ENCODE data around the gene HASPIN. TPM values are rescaled to one million over a fixed set of nuclear protein-coding genes. Genes with fewer than 3 reads are reported as not detected.

Gene HASPIN
- total and polyA plus RNA-seq, 2 of the 13 experiments (the other 11 are each of a cell fraction or from before 2014, with no cell fraction given) = 2.7 to 8.1 TPM

- Histone ChIP-seq H3K79me2 (ENCODE audit: insufficient read depth, low read length) (no peaks in the 10 kb centered on the region), H3K9me3 (ENCODE audit: low read length) (no peaks in the 10 kb centered on the region), H3K27me3 (ENCODE audit: control insufficient read depth in 1 of 2, insufficient read depth in 2 of 2, low read length in 2 of 2) (peaks cover 0 to 2% of the 10 kb centered on the region in 2 experiments; a peak in 1 of 5 replicates), H3K4me3 (replicated peaks in 1 of 3; ENCODE audit: insufficient read depth in 1 of 3, low read depth in 2 of 3, low read length in 3 of 3) (peak overlapping the region in 1 of 3 experiments; percentile 2; a peak in 1 of 6 replicates), H3K36me3 (replicated peaks in 1 of 2; ENCODE audit: control insufficient read depth in 1 of 2, insufficient read depth in 2 of 2, low read length in 2 of 2) (no peaks in the 10 kb centered on the region), H3K4me2 (ENCODE audit: low read depth, low read length) (peak overlapping the region; percentile 33; the same call in 1 of the 2 replicates), H3K4me1 (ENCODE audit: insufficient read depth, low read length) (peaks cover 42% of the 10 kb centered on the region), H4K20me1 (ENCODE audit: insufficient read depth, low read length) (no peaks in the 10 kb centered on the region), H2AFZ (ENCODE audit: low read length) (no peak overlapping the region), H3K9ac (ENCODE audit: insufficient read depth, low read depth, low read length) (no peak overlapping the region), H3K27ac (ENCODE audit: extremely low read length, insufficient read depth, low read length) (no peak overlapping the region)
- 48% methylated on average over 16 of the region's 16 CpGs for WGBS (ENCODE audit: low lambda C conversion rate)
- no peak for FAIRE-seq
- ATAC-seq = peak; percentile 37; the same call in 2 of the 3 replicates
- no peak for DNase-seq (ENCODE audit: low spot score)
- ChIA-PET POLR2A (no interaction called here), CTCF (ENCODE audit: low intra/inter-chr PET ratio, low total read pairs) (no interaction called here)
- intact Hi-C loops (cut with micrococcal nuclease; ENCODE audit: unreplicated experiment) = loop anchor here (5.0 kb wide), 1 partner anchor 34 kb away; no protein-coding TSS in a partner anchor
- no peak for TF ChIP-seq ZNF335 (CRISPR knock-in tag; IDR thresholded peaks at IDR 0.05)
- TF ChIP-seq BHLHE40 (IDR thresholded peaks at IDR 0.05; ENCODE audit: low read length) = peak; percentile 71
- TF ChIP-seq ZBTB4 (CRISPR knock-in tag; IDR thresholded peaks at IDR 0.05; ENCODE audit: borderline replicate concordance) = 0 out of 2 replicates have a peak, but pooled peaks have one; percentile 25
- TF ChIP-seq ARID4A (CRISPR knock-in tag; IDR thresholded peaks at IDR 0.05; ENCODE audit: borderline replicate concordance) = peak; percentile 19; the same call in 1 of the 2 replicates
- peak; percentile 25; the same call in 1 of the 2 replicates for TF ChIP-seq RFX3 (CRISPR knock-in tag; IDR thresholded peaks at IDR 0.05)
- TF ChIP-seq RFX1 (IDR thresholded peaks at IDR 0.05) = peak; percentile 30; the same call in 1 of the 2 replicates
- TF ChIP-seq CHD2 (IDR thresholded peaks at IDR 0.05; ENCODE audit: low read depth, low read length) = no peak
- no peak for TF ChIP-seq NR1H2 (CRISPR knock-in tag; IDR thresholded peaks at IDR 0.05; ENCODE audit: borderline replicate concordance, low read depth)
- no peak for TF ChIP-seq ZNF607 (CRISPR knock-in tag; IDR thresholded peaks at IDR 0.05; ENCODE audit: borderline replicate concordance)
- TF ChIP-seq ZBTB38 (CRISPR knock-in tag; IDR thresholded peaks at IDR 0.05) = 0 out of 2 replicates have a peak, but pooled peaks have one; percentile 26
- TF ChIP-seq ZNF878 (CRISPR knock-in tag; IDR thresholded peaks at IDR 0.05) = 0 out of 2 replicates have a peak, but pooled peaks have one; percentile 26
- BruUV-seq (replicated peaks) = no TSS peak
- in situ Hi-C loops (cut with HindIII; ENCODE audit: extremely low pct_ligation_motif_present, low pct_unique_long_range_greater_than_20kb) = no loop called here
Observed at GRCh38 chr17:3771140-3771539, 47.4 kb downstream of the HASPIN start.

All from HepG2 (cell line).